ENCODE measurements around the gene SLC9A1.
A peak's percentile ranks its signal among the peaks of the same experiment; 100 is the strongest.

SLC9A1 gene

DNA sequence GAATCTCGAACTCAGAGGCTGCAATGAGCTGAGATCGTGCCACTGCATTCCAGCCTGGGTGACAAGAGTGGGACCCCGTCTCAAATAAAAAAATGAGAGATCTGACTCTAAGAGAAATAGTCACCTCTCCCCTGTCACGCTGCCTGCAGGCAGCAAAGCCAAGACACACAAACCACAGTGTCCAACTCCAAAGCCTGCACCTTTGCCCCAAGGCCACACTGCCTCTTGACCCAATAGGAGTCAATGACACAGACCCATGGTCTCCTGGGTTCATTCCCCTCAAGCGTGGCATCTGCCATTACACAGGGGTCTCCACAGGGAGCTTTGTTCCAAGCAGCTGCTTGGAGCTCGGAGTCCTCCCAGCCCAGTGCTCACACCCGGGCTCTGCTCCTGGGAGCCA is 46.3 kb downstream of the SLC9A1 start:
- TF ChIP-seq, protein P1, sequence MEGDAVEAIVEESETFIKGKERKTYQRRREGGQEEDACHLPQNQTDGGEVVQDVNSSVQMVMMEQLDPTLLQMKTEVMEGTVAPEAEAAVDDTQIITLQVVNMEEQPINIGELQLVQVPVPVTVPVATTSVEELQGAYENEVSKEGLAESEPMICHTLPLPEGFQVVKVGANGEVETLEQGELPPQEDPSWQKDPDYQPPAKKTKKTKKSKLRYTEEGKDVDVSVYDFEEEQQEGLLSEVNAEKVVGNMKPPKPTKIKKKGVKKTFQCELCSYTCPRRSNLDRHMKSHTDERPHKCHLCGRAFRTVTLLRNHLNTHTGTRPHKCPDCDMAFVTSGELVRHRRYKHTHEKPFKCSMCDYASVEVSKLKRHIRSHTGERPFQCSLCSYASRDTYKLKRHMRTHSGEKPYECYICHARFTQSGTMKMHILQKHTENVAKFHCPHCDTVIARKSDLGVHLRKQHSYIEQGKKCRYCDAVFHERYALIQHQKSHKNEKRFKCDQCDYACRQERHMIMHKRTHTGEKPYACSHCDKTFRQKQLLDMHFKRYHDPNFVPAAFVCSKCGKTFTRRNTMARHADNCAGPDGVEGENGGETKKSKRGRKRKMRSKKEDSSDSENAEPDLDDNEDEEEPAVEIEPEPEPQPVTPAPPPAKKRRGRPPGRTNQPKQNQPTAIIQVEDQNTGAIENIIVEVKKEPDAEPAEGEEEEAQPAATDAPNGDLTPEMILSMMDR (conservative IDR thresholded peaks at IDR 0.05; ENCODE audit: low read length): no peak
- H3K4me3 ChIP-seq (ENCODE audit: low read length): no peak overlapping the region
- no peak for DNase-seq (ENCODE audit: low read depth)

DNA sequence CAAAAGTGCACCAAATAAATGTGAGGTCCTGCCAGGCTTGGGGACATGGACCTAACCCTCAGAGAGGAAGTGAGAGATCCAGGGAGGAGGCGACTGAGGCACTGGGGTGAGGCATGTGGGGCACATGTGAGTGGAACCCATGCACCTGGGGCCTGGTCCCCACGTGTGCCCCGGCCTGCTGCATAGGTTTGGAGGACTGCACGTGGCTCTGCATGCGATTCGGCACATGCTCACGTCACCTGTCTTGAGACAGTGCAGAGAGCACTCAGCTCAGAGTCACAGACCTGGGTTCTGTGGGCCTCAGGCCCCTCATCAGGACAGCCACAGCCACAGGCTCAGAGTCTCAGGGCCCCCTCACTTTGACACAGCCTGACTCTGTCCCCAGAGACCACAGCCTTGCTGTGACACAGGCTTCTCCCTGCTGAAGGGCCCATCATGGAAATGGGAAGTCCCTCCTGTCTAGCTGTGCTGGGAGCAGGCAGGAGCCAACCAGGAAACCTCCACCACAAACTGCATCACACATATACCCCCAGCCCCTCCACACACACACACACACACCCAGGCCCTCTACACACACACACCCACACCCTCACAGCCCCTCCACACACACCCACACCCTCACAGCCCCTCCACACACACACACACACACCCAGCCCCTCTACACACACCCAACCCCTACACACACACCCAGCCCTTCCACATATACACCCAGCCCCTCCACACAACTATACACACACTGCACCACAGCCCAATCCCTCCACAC is 48.2 kb downstream of the SLC9A1 start:
- H3K4me3 ChIP-seq (ENCODE audit: low read length): no peak overlapping the region
- no peak for DNase-seq (ENCODE audit: low read depth)
- TF ChIP-seq, protein P1 (conservative IDR thresholded peaks at IDR 0.05; ENCODE audit: low read length): no peak

DNA sequence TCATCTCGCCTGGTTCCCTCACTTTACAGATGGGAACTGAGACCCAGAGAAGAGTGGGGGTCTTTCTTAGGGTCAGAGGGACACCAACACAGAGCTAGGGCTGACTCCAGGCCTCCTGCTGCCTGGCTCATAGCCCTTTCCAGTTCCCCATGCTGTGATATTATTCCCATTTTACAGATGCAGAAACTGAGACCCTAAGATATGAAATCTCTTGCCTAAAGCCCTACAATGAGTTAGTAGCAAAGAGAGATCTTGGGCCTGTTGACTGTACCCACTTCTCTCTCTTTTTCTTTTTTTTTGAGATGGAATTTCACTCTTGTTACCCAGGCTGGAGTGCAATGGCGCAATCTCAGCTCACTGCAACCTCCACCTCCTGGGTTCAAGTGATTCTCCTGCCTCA is 49.9 kb downstream of the SLC9A1 start:
- no peak for DNase-seq (ENCODE audit: low read depth)
- TF ChIP-seq, protein P1 (conservative IDR thresholded peaks at IDR 0.05; ENCODE audit: low read length): no peak
- no peak overlapping the region for H3K4me3 ChIP-seq (ENCODE audit: low read length)

DNA sequence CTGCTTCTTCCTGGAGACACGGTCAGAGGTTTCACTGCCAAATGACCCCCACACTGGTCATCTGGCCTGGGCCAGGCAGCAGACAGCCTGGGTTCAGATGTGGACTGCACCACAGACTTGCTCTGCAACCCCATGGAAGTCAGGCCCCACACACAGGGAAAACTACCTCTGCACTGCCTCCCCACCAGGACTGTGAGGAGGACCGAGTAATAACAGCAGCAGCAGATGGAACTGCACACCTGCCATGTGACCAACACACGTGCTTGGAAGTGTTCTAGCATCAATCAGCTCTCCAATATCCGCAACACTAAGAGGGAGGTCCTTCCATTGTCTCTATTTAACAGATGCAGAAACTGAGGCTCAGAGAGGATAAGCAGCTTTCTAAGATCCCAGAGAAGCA is 51.4 kb downstream of the SLC9A1 start:
- no peak for DNase-seq (ENCODE audit: low read depth)
- H3K4me3 ChIP-seq (ENCODE audit: low read length): no peak overlapping the region
- TF ChIP-seq, protein P1 (conservative IDR thresholded peaks at IDR 0.05; ENCODE audit: low read length): no peak

DNA sequence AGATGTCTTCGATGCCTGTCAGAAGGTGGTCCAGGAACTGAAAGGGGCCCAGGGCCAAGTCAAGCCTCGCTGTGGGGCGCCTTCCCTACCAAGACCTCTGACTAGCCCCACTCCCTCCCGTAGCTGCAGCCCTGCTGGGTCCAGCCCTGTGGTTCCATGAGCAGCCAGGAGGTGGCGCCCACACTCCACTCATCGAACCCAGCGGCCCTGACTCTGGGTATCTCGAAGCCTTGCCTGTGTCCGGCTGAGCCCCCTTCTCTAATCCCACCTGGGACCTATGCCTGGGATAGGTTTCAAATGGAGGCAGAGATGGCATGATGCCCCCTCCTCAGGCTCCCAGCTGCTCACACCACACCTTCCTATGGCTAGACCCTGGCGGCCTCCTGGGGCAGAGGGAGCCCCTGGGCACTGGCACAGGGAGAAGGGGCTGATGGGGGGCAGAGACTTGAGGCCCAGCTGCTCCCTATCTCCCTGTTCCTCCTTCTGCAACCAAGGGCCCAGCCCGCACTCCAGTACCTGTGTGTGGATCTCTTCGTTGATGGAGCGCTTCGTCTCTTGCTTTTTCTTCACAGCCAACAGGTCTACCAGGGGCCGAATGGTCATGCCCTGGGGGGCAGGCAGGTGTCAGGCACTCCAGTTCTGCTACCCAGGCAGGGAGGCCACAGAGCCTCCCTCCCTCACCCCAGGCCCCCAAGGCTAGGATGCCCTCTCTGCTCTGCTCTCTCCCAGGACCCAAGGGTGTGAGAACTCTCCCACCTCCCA is 52.0 kb downstream of the SLC9A1 start:
- TF ChIP-seq, protein P1 (conservative IDR thresholded peaks at IDR 0.05; ENCODE audit: low read length): peak; percentile 92
- DNase-seq (ENCODE audit: low read depth): peak; percentile 43
- no peak overlapping the region for H3K4me3 ChIP-seq (ENCODE audit: low read length)

DNA sequence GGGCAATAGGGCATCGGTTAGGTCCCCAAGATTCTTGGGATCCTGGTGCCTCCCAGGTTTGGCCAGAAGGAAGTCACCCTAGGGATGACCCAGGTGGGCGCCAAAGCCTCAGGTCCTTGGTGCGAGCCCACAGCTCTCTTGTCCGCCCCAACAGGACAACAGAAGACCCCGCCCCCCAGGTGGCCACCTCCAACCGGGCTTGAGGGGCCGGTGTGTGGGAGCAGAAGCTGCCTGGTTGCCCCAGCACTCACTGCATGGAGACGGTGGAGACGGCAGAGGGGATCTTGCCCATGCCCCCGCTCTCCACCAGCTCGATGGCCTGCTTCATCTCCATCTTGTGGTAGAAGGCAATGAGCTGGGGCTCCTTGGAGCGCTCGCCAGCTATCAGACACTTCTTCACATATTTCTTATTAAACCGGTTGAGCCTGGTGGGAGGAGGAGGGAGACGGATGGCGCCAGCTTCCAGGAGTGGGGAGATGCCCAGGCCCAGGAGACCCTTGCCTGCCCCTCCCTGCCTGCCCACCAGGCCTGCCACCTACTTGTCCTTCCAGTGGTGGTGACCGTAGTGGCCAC is 52.7 kb downstream of the SLC9A1 start:
- no peak overlapping the region for H3K4me3 ChIP-seq (ENCODE audit: low read length)
- TF ChIP-seq, protein P1 (conservative IDR thresholded peaks at IDR 0.05; ENCODE audit: low read length): no peak
- DNase-seq (ENCODE audit: low read depth): no peak

Measured in AG10803 (cell line).